ENCODE results near the gene HABP4.
"Not testable (repeated sequence)": the region's sequence is repeated elsewhere in the genome, so short reads cannot be mapped to it uniquely, and the experiment has no call there.

HABP4 gene

DNA sequence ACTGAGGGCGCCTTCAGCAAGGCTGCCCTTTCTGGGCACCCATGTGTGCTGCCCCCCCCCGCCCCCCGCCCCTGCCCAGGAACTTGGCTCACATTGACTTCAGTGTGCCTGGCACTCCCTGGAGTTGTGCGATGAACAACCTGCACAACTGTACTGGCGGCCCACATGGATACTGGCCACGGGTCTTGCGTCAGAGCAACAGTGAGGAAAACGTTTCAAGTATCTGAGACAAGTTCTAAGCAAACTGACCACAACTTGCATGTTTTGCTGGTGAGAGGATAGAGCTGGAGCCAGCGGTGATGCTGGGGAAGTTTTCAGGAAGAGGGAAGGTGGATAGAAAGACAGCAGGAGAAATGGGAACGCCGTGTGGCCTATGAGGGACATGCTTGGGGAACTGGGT is 45.4 kb downstream of the HABP4 start:
- no peak overlapping the region for H3K4me3 ChIP-seq (ENCODE audit: low read depth, low read length)

DNA sequence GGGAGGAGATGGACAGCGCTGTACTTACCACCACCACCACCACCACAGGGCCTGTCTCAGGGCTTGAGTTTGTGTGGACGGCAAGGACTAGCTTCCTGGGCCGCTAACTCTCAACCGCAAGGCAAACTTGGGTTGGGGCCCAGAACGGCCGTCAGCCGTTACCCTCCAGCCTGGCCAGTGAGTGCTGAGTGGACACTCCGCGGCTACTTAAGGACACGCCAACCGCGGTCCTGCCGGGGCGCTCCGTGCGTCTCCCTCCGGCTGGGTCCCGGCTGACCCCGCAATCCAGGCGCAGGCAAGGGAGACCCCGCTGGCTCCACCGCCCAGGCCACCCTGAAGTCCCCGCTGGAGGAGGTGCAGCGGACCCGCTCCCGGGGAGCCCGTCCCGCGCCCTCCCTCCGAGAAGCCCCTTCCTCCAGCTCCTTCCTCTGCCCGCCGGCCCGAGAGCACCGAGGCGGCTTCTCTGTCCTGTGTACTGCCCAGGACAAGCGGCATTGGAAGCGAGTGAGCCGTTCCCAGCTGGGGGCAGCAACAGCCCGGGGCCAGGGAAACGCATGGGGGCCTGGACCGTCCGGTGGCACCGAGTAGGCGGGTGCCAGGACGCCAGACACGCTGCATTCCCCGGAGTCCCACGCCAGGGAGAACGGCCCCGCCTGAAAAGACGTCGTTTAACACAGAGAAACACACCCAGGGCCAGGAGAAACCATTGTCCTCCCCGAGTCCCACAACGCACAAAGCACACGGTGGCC is 46.6 kb downstream of the HABP4 start:
- H3K4me3 ChIP-seq (ENCODE audit: low read depth, low read length), result no peak overlapping the region

DNA sequence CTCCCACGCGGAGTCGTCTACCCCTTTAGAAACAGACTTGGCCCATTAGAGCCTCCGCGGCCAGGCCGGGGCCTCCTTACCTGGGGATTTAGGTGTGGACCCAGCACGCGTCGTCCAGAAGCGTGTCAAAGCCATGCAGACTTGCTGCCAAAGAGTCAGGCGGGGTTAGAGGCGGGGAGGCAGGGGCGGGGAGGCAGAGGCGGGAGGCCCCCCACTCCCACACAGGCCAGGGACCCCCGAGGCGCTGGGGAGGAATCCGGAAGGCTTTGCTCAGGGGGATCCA is 47.1 kb downstream of the HABP4 start:
- no peak overlapping the region for H3K4me3 ChIP-seq (ENCODE audit: low read depth, low read length)

DNA sequence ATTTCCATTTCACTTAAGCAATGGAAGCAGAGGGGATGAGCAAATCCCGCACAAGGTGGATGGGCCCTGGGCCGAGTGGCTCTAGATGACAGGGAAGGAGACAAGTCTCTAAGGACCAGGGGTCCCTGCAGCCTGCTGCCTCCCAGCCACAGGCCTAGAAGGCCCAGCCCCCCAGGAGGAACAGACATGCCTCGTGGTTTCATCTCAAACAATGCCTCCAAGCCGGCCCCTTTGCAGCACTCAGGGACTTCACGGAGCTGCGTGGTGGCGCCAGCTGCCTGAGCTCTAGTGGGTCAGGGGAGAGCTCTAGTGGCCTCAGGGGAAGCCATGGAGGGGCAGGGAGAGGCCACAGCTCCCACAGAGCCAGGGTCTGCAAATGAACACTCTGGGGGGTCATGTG is 48.8 kb downstream of the HABP4 start:
- no peak overlapping the region for H3K4me3 ChIP-seq (ENCODE audit: low read depth, low read length)

DNA sequence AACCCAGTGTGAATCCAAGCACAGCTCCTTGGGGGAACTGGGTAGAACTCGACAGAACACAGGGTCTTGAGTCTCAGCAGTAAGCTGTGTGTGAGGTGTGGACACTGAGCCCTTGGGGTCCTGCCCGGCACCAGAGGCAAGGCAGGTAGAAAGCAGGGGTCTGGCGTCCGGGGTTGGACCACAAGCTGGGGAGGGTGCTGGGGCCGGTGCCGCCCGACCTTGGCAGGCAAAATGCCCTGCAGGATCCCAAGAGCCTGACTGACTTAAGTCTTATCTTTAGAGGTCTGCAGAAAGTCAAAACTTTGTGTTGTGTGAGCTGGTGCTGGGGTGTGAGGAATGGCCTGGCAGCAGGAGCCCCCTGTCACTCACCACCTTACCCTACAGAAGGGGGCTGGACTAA is 49.3 kb downstream of the HABP4 start:
- no peak overlapping the region for H3K4me3 ChIP-seq (ENCODE audit: low read depth, low read length)

DNA sequence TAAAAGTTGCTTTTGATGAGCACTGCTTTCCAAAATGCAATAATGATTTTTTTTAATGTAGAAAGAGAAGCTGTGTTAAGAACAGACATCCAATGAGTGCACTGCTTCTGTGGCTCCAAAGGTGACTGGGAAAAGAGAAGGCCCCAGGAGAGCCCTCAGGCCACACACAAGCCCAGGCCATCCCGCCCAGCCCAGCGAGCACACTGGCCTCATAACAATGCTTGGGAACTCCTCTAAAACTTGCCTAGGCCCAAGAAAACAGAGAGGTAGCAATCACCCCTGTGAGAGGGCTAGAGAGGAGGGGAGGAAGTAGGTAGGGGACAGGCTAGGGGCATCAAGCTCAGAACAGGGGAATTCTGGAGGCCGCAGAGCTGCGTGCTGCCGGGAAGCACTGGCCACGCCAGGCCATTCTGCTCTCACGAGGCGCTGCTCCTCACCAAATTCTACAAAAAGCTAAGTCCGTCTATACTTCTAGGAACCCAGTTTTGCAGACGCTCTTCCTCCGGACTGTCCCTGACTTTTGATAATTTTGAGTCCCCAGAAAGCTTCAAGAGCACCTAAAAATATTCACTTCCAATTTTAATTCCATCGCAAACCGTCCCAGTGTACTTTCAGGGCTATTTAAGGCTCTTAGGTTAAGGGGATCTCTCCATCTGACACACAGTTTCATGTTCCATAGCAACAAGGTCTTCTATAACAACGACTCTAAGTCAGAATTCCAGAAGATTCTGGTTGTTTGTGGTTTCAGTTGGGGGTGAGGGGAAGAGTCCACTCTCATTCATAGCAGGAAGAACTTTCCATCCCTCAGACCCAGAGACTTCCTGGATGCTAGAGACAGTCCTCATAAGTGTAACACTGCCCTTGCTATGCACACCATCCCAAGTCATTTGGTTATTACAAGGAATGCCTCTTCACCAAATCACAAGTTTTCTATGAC is 51.0 kb downstream of the HABP4 start:
- no peak overlapping the region for H3K4me3 ChIP-seq (ENCODE audit: low read depth, low read length)

DNA sequence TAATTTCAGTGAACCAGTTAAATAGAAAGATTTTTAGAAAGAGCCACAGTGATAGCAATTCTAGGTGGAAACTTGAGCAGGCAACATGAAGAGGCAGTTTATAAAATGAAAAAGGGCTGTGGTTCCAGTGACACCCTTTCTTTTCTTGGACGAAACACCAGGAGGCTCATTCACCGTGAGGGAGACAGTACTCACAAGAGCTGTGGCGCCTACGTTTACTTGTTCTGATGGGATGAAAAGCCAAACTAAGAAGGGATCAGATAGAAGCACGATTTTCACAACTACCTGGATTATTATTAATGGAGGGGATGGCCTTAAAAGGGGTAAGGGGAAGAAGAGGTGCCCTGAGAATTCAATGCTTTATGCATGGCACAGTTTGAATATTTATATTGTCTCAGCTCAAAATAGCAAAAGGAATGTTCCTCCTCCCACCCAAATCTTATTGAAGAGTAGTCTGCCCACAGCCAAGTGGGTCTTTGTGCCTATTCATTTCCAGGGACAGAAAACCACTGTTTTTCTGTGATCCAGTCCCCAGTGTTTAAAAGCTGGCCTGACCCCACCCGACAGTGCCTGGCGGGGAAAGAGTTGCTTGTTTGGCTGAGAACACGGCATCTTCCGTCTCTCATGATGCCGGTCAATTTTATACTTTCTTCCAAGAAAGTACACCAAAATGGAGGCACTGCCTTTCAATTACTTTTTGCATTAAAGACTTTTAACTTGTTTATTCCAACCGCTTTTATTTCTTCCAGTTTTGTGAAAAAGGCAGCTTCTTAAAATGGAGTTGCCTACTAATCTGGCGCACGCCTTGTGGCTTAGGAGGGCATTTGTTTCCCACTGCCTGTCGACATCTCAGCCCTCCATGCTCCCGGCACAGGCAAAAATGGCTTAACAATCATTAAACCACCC is 51.9 kb downstream of the HABP4 start:
- H3K4me3 ChIP-seq (ENCODE audit: low read depth, low read length), result no peak overlapping the region

DNA sequence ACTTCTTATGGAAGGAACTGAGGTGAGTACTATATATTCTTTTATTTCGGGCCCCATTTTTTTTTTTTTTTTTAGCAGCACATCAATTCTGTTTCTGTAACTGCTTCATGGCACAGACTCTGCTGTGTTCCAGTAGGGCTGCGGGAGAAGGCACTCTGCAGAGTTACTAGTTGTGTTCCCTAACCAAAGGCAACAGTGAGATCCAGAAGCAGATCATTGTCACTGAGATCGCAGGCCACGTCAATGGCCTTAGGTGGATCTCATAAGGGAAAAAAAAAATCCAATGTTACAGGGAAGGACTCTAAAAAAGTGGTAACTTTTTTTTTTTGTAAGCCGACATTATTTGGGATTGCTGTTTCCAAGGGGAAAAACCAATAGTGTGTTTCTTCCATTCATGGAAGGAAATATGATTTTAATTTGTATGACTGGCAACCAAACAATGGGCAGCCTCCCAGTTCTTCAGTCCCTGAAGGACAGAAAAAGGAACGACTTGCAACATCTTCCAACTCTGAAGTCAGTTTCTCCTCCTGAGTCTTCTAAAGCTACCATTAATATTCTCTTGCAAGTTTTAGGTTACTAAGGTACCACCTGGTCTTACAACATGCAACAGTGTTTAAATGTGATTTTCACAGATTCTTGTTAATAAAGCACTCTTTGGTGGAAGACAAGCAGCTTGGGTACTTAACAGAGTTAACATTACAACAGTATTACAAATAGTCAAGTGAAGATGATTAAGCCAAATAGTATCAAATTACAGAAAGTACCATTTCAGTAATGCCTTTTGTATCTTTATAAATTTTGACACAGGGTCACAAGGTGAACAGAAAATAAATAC is 52.8 kb downstream of the HABP4 start:
- H3K4me3 ChIP-seq (ENCODE audit: low read depth, low read length), result no peak overlapping the region

DNA sequence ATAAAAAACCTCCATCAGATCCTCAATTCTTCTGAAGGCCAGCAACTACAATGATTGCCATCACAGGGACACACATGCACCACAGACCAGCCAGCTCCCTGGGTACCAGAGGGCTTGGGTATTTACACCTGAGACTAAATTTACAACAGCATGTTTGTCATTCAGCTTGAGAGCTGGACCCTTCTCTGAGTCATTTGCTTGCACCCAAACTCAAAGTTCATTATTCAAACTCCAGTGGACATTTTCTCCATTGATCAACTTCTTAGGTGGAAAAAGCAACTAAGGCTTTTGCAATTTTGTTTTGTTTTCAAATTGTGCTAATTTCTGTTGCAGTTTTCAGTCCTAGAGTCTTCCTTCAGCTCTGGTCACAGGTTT is 53.4 kb downstream of the HABP4 start:
- not testable (repeated sequence) for H3K4me3 ChIP-seq (ENCODE audit: low read depth, low read length)

DNA sequence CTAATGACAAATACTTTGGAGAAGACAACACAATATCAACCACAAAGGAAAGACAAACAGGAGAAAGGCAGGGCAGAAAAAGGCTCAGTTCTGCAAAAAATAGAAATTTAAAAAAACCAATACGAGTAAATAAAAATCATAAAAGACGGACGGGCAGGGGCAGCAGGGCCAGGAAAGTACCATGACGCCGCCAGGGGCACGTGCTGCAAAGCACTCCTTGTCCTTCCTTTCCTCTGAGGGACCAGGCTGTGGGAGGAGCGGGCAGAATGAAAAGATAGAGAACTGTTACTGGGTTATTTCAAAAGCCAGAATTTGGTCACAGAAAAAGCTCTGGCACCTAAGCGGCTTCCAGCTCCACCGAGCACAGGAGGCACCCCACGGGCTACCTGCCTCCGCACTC is 53.9 kb downstream of the HABP4 start:
- no peak overlapping the region for H3K4me3 ChIP-seq (ENCODE audit: low read depth, low read length)

DNA sequence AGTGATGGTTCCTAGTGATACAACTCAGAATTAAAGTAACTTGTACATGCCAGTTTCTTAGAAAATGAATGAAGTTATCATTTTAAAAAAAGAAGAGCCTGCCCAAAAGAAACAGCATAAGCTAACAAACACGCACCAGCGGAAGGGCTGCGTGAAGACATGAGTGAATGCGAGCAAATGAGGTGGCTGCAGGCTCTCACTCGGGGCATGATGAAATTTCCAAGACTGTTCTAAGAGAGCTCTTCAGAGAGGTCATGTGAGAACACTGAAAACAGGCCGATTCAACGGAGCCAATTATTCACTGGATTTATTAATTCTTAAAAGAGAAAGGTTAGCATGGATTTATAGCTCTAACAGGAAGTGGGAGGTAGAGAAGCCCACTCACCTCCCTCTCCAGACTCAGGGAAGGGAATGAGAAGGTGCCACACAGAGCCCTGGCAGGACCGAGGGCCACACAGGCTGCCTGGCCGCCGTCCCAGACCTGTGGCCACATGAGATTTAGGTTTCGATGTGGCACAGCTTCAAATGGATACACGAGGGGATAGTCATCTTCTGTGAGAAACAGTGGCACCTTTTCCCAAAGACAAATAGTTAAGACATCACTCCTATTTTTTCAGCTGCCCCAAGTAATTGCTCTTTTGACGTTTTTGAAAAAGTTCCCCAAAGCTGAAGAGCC is 55.5 kb downstream of the HABP4 start:
- no peak overlapping the region for H3K4me3 ChIP-seq (ENCODE audit: low read depth, low read length)

DNA sequence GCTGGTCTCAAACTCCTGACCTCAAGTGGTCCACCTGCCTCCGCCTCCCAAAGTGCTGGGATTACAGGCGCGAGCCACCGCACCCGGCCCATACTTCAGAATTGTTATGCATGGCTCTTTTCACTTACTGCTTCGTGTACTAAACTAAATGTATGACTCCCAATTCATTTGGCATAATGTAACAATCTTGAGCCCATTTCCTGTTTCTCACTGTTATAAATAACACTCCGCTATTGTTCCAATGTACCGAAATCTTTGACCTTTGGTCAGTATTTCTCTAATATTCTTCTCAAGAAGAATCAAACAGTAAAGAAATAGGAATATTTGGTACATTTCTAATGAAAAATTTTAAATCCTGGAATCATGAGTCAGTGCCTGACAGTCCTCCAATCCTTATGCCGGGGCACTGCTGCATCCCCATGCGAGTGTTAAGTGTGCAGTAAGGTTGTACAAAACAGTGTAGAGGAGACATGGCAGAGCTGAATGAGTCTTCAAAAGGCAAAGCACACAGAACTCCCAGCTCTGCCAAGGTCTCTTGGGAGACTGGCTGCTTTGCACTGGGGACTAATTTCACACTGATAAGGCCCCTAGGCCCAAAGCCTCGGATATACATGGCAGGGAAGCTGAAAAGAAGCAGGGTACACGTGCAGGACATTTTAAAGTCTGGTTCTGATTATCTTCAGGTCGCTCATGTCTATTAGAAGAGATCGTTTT is 58.4 kb downstream of the HABP4 start:
- no peak overlapping the region for H3K4me3 ChIP-seq (ENCODE audit: low read depth, low read length)

DNA sequence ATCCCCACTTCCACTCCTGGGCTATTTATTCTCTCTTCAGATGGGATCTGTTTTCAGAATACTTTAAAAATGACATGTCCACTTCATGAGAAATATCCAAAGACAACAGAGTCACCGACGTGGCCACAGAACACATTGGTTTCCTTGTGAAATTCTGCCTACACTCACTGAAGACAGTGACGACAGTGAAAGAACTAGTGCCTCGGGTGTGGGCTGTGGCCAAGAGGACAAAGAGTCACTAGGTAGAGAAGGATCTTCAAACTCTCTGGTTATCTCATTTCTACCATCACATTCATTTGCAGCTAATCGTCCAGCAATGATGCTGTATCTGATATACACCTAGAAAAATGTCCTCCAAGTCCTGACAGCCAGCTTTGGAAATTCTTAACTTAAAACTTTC is 59.1 kb downstream of the HABP4 start:
- no peak overlapping the region for H3K4me3 ChIP-seq (ENCODE audit: low read depth, low read length)

DNA sequence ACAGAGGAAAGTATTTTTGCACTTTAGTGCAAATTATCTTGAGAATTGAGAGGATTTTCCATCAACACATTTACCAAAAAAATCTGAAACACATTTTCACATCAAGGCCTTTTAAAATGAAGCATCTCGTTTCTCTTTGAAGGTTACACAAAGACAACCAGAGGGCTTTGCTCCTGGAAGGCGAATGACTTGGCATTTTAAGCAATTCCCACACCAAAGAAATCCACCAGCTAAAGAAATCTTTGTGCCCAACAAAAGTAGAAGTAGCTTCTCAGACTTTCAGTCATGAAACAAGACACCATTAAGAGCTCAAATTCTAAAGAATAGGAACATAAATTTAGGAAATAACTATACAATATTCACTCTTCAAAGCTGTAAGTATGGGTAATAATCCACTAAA is 59.9 kb downstream of the HABP4 start:
- H3K4me3 ChIP-seq (ENCODE audit: low read depth, low read length), result no peak overlapping the region

DNA sequence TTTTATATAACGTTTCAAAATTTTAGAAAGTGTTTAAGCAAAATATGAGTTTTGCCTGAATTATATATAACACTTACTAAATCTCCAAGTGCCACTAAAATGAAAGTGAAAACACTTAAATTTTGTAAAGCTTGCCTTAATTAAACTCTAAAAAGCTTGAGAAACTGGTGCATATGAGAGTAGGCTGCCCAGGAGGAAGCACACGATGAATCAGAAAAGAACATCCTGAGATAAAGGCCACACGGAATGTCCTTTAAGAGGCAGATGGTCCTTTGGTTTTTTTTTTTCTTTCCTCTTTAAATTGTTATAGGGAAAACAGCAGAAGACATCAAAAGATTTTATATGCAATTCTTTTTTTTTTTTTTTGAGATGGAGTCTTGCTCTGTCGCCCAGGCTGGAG is 60.3 kb downstream of the HABP4 start:
- H3K4me3 ChIP-seq (ENCODE audit: low read depth, low read length), result no peak overlapping the region

DNA sequence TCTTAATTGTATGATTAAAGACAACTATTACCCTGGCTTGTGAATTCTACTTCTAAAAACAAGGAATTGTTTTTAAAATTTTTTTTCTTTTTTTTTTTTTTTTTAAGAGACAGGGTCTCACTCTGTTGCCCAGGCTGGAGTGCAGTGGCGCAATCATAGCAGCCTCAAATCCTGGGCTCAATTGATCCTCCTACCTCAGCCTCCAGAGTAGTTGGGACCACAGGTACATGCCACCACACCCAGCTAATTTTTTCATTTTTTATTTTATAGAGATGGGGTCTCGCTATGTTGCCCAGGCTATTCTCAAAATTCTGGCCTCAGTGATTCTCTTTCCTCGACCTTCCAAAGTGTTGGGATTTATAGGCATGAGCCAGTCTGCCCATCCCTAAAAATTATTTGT is 62.3 kb downstream of the HABP4 start:
- no peak overlapping the region for H3K4me3 ChIP-seq (ENCODE audit: low read depth, low read length)

DNA sequence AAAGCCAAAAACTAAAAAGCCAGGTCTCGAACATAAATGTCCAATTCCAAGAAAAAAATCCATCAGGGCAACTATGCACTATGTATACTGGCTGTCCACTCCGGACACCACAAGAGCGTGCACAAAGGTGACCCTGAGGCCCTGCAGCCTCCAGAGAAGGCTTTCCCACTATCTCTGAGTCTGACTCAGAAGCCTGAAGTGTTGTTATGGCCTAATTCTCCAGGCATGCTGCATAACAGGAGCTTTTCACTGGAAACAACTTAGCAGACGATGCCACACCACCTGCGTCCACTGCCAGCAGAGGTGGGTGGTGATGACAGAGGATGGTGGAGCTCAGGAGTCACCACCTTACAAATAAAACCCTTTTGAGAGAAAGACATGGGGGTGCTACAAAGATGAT is 63.7 kb downstream of the HABP4 start:
- H3K4me3 ChIP-seq (ENCODE audit: low read depth, low read length), result no peak overlapping the region

DNA sequence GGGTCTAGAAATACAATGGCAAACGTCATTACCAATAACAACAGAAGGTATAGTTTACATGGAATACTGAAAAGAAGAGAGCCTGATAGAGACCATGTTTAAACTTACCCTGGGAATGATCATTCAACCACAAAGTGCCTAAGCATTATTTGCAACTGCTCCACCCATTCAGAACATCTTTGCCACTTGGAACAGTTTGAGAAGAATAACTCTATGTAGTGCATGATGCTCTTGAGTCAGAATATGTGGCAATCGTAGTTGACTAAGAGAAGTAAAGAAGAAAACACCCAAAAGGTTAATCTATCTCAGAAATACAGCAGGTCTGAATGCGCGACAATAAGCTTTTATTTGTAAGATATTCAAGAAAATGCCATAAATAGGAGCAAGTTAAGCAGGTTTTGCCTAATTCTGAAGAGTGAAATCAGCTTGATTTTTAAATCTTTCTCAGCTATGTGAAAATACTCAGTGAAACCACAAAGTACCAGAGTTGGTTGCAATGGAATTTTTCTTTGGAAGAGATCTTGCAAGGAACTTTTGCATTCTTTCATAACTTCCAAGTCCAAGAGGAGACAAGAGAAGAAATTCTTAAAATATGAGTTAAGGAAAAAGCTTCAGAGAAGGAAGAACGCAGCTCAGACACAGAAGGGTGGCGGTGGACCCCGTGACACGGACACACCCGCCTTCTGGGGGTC is 64.3 kb downstream of the HABP4 start:
- H3K4me3 ChIP-seq (ENCODE audit: low read depth, low read length), result no peak overlapping the region

DNA sequence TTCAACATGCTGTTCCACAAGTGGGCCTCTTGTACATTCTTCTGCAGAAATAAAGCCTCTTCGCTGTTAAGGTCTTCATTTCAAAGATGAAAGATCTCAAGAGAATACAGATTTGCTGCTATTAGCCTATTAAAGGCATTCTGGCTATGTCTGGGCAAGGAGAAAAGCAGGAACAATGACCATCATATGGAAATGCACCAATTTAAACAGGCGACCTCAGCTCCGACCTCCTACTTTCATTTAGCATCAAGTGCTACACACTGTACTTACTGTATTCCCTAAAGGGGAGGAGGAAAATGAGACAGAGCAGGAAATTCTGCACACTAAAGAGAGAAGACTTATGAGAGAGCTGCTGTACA is 64.8 kb downstream of the HABP4 start:
- no peak overlapping the region for H3K4me3 ChIP-seq (ENCODE audit: low read depth, low read length)
